Esophagus squamous epithelium (tissue), 5 donors: Measurements from ENCODE around the gene PNLDC1. TPM values are rescaled to one million over a fixed set of nuclear protein-coding genes. Genes with fewer than 3 reads are reported as not detected.
"Not testable (repeated sequence)": the region's sequence is repeated elsewhere in the genome, so short reads cannot be mapped to it uniquely, and the experiment has no call there.

Source experiments
- DNase-seq: peaks from one replicate; lab custom pipeline; 2025; lab: John Stamatoyannopoulos, UW
- H3K27ac ChIP-seq, 4 donors: fragments of 200-600 bp; sonication (generic); one replicate each; pipeline ENCODE4 v1.5.1; 2016 to 2019; ENCODE audit warnings: mild to moderate bottlenecking in 1 of 4
- H3K27me3 ChIP-seq, 4 donors: fragments of 200-600 bp; sonication (generic); 1 replicate in 3 of 4; 2 replicates in 1 of 4; pipeline versions ENCODE4 v1.5.1 to v1.6.0; 2017 to 2021; ENCODE audit warnings: antibody characterized with exemption in 1 of 4
- H3K36me3 ChIP-seq, 3 donors: fragments of 200-600 bp; sonication (generic); one replicate each; pipeline ENCODE4 v1.5.1; 2016 to 2019
- H3K4me1 ChIP-seq, 3 donors: fragments of 200-600 bp; sonication (generic); one replicate each; pipeline ENCODE4 v1.5.1; 2017 to 2019
- H3K4me3 ChIP-seq, 4 donors: fragments of 200-600 bp; sonication (generic); 1 replicate in 3 of 4; 2 replicates in 1 of 4; pipeline ENCODE4 v1.5.1; 2016 to 2019; ENCODE audit warnings: mild to moderate bottlenecking in 2 of 4, moderate library complexity in 1 of 4
- H3K9me3 ChIP-seq, 3 donors: fragments of 200-600 bp; sonication (generic); one replicate each; pipeline ENCODE4 v1.5.1; 2016 to 2019
- POLR2A ChIP-seq, 4 donors: fragments of 450-650 bp; IDR thresholded peaks; one replicate each; pipeline ENCODE4 v1.6.1; 2017; ENCODE audit warnings: antibody characterized with exemption in 4 of 4, mild to moderate bottlenecking in 4 of 4, moderate library complexity in 3 of 4
- WGBS, 2 donors: methylation state at CpG; one replicate each; pipeline ENCODE4 v1.1.5; 2018; 5-methylcytosine and 5-hydroxymethylcytosine counted together
- intact Hi-C: fragments of 100-400 bp; cut with DNase I; formaldehyde crosslinking; loops from one replicate; pipeline ENCODE4 v1.15.0; 2022
- small RNA-seq, 4 donors: library from RNA; depleted of rRNA; stranded (forward); fragments of <200 nt; gene quantifications; one replicate each; pipeline ENCODE3, GENCODE V24; 2016
- total RNA-seq, 4 donors: library from RNA; depleted of rRNA; stranded (reverse); fragments of >200 nt; gene quantifications; one replicate each; pipeline ENCODE4 v1.1.0, GENCODE V29; 2016
- TF ChIP-seq, protein P1 (sequence below), 6 experiments: fragments of 450-650 bp in 4 of 6; fragments of 200-600 bp in 2 of 6; sonication (generic) in 2 of 6; IDR thresholded peaks; one replicate each; pipeline ENCODE4 v1.5.1; 2016 to 2019; ENCODE audit warnings: antibody characterized with exemption in 6 of 6, mild to moderate bottlenecking in 4 of 6, moderate library complexity in 4 of 6
- donor health status: DM: yes; HTN: yes; CAD: no.

Gene PNLDC1
- total RNA-seq, 4 donors from 2014 or later = not detected

DNA sequence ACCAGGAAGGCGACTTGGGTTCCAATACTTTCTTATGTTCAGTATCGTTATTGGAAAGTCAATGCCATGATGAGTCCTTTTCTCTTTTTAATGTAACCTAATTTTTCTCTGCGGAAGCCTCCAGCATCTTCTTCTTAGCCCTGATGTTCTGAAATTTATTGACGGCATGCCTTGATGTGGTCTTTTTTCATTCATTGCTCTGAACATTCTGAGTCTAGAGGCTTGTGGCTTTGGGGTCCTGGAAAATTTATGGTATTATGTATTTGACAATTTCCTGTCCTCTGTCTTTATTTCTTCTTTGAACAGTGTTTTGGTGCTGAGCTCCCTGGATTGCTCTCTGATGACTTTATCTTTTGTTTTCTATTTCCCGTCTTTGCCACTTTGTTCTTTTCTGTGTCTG lies 62.0 kb downstream of the PNLDC1 start:
- intact Hi-C loops = loop anchor here (10.0 kb wide), 1 partner anchor 83 kb away; no protein-coding TSS in a partner anchor
- WGBS, 2 donors = 65 to 78% methylated on average over 5 of the region's 5 CpGs
- no peaks in the 10 kb centered on the region for H3K9me3 ChIP-seq

DNA sequence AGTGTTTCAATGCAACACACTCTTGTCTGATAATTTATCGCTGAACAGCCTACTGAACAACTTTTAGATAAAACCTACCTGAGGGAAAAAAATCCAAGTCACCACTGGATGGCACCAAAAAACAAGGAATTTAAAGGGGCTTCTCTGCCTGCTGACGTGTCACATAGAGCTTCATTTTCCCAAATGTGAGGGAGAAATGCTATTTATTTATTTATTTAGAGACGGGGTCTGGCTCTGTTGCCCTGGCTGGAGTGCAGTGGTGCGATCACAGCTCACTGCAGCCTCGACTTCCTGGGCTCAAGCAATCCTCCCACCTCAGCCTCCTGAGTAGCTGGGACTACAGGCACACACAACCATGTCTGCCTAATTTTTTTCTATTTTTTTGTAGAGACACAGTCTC lies 63.3 kb downstream of the PNLDC1 start:
- peaks cover 0 to 11% (median 0%) of the 10 kb centered on the region in 4 donors for H3K27me3 ChIP-seq
- intact Hi-C loops = loop anchor here (10.0 kb wide), 1 partner anchor 81 kb away; no protein-coding TSS in a partner anchor
- WGBS, 2 donors = 16% methylated on average over 5 of the region's 5 CpGs
- H3K9me3 ChIP-seq, H3K4me3 ChIP-seq, DNase-seq, H3K27ac ChIP-seq, H3K4me1 ChIP-seq, H3K36me3 ChIP-seq: not testable (repeated sequence)
- TF ChIP-seq, protein P1, sequence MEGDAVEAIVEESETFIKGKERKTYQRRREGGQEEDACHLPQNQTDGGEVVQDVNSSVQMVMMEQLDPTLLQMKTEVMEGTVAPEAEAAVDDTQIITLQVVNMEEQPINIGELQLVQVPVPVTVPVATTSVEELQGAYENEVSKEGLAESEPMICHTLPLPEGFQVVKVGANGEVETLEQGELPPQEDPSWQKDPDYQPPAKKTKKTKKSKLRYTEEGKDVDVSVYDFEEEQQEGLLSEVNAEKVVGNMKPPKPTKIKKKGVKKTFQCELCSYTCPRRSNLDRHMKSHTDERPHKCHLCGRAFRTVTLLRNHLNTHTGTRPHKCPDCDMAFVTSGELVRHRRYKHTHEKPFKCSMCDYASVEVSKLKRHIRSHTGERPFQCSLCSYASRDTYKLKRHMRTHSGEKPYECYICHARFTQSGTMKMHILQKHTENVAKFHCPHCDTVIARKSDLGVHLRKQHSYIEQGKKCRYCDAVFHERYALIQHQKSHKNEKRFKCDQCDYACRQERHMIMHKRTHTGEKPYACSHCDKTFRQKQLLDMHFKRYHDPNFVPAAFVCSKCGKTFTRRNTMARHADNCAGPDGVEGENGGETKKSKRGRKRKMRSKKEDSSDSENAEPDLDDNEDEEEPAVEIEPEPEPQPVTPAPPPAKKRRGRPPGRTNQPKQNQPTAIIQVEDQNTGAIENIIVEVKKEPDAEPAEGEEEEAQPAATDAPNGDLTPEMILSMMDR (IDR thresholded peaks at IDR 0.05) = peak in 5 of 6 experiments; percentile 37 to 67 (median 56)

More for the DNA sequence above, 62.0 kb downstream of the PNLDC1 start:
- Histone ChIP-seq H3K36me3 (no peaks in the 10 kb centered on the region), H3K27ac (no peak overlapping the region), H3K4me1 (no peaks in the 10 kb centered on the region), H3K27me3 (peaks cover 0 to 14% (median 0%) of the 10 kb centered on the region in 4 donors), H3K4me3 (no peak overlapping the region)
- TF ChIP-seq, protein P1 (IDR thresholded peaks at IDR 0.05) = no peak
- TF ChIP-seq POLR2A (IDR thresholded peaks at IDR 0.05) = no peak
- no peak for DNase-seq

DNA sequence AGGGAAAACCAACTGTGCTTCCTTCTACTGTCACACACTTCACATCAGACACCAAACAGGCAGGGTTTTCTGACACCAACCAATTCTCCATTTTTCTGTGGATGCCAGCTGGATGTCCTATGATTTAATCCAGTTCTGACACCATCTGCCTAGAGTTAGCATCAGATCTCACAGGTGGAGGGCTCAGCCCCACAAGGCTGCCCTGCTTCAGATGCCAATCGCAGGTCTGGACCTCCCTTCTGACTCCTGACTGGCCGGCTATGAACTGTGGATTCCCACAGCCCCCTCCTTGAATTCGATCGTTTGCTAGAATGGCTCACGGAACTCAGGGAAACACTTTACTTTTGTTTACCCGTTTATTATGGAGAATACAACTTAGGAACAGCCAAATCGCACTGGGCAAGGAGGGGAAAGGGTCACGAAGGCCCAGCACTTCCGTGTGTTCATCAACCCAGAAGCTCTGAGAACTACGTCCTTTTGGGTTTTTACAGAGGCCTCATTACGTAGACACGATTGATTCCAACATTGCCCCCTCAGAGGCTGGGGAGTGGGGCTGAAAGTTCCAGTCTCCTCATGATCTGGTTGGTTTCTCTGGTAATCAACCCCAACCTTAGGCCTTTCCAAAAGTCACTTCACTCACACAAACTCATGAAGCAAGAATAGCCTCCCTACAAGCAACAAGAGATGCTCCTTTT lies 65.3 kb downstream of the PNLDC1 start:
- no peaks in the 10 kb centered on the region for H3K9me3 ChIP-seq
- no peak overlapping the region for H3K27ac ChIP-seq
- H3K36me3 ChIP-seq = no peaks in the 10 kb centered on the region
- 87 to 90% methylated on average over 12 of the region's 12 CpGs for WGBS, 2 donors
- no peak for DNase-seq
- no peaks in the 10 kb centered on the region for H3K4me1 ChIP-seq
- intact Hi-C loops = loop anchor here (10.0 kb wide), 1 partner anchor 79 kb away; no protein-coding TSS in a partner anchor
- no peak overlapping the region for H3K4me3 ChIP-seq
- TF ChIP-seq, protein P1 (IDR thresholded peaks at IDR 0.05) = no peak
- no peak for TF ChIP-seq POLR2A (IDR thresholded peaks at IDR 0.05)
- H3K27me3 ChIP-seq = peaks cover 0 to 9% (median 0%) of the 10 kb centered on the region in 4 donors

DNA sequence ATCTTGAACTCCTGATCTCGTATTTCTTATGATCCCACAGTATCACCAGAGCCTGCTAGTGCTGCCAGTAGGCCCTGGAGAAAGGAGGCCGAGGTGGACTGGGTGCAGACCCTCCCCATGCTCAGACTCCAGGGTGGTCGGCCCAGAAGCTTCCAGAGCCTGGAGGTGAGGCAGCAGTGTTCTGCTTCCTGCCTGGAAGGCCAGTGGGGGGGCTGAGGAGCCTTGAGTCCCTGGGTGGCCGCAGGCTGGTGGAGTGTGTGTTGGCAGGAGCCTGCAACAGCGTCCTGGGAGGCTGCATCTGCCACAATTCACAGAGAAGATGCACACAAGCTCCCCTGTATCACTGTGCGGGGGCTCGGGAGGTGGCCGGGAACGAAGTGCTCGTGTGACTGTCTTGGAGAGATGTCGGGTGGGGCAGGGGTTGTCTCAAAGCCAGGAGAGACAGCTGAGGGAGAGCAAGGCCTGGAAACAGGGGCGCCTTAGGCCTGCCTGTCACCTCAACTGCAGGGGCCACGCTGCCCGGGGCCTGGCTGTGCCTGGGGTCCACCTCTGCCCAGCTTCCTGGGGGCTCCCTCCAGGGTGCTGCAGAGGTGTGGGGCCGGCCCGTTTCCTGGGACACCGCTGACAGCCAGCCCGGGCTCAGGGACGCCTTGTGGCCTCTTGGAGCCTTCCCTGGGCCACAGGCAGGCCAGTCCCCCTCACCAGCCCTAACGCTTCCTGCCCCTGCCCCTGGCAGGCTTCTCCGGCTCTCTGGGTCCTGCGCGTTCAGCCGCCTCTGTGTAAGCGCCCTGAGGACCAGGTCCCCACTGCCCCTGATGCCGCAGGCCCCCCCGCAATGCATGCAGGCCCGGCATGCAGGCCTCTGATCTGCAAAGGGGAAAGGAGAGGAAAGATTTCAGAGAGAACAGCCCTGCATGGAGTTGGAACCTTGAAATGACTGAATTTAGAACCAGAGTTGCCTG lies 66.5 kb downstream of the PNLDC1 start:
- WGBS, 2 donors = 81% methylated on average over 6 of the region's 28 CpGs; no CpG with 5 or more reads in 1 of the 2 donors
- H3K27ac ChIP-seq = no peak overlapping the region
- TF ChIP-seq POLR2A (IDR thresholded peaks at IDR 0.05) = no peak
- intact Hi-C loops = loop anchor here (10.0 kb wide), 1 partner anchor 78 kb away; no protein-coding TSS in a partner anchor
- H3K4me3 ChIP-seq = no peak overlapping the region
- H3K36me3 ChIP-seq = no peaks in the 10 kb centered on the region
- no peaks in the 10 kb centered on the region for H3K9me3 ChIP-seq
- H3K4me1 ChIP-seq = no peaks in the 10 kb centered on the region
- no peak for DNase-seq
- H3K27me3 ChIP-seq = peaks cover 0 to 9% (median 0%) of the 10 kb centered on the region in 4 donors

Small RNA genes within 50 kb of the gene (small RNA-seq; reads per million reads assigned to genes)
- gene SNORA20 (95.4 to 139 (median 99.8) reads per million in 4 donors), gene SNORA29 (0 reads per million in 4 donors)

Other genes with a start within 250 kb of the PNLDC1 start
- gene SOD2, start 107.0 kb upstream of the PNLDC1 start, total RNA-seq = 100 to 1,000 TPM; 227 to 792 (median 519) TPM
- gene WTAP, start 72.8 kb upstream of the PNLDC1 start, total RNA-seq = 100 to 1,000 TPM in 1 of 4 donors, 10 to 100 TPM in 3; 45.0 to 105 (median 82.6) TPM
- 10 to 100 TPM; 24.9 to 56.8 (median 40.8) TPM for gene ACAT2, start 38.2 kb upstream of the PNLDC1 start, total RNA-seq
- gene TCP1, start 10.7 kb upstream of the PNLDC1 start, total RNA-seq = 100 to 1,000 TPM in 3 of 4 donors, 10 to 100 TPM in 1; 75.1 to 189 (median 172) TPM
- gene MRPL18, start 9.8 kb upstream of the PNLDC1 start, total RNA-seq = 10 to 100 TPM; 46.9 to 94.2 (median 56.0) TPM
- gene MAS1, start 90.7 kb downstream of the PNLDC1 start, total RNA-seq = not detected
- 10 to 100 TPM; 38.2 to 56.1 (median 52.0) TPM for gene IGF2R, start 168.8 kb downstream of the PNLDC1 start, total RNA-seq